Peyer's patch (tissue), 4 donors: ENCODE results near the gene HK3.

Source experiments
- POLR2A ChIP-seq, 2 donors: fragments of 450-650 bp; IDR thresholded peaks; one replicate each; pipeline ENCODE4 v1.5.1; 2017; ENCODE audit warnings: antibody characterized with exemption in 2 of 2, mild to moderate bottlenecking in 2 of 2, moderate library complexity in 2 of 2
- TF ChIP-seq, protein P1 (sequence below), 6 experiments: fragments of 450-650 bp in 4 of 6; fragments of 200-600 bp in 2 of 6; sonication (generic) in 1 of 6; IDR thresholded peaks; one replicate each; pipeline ENCODE4 v1.5.1; 2017 to 2019; ENCODE audit warnings: antibody characterized with exemption in 6 of 6, mild to moderate bottlenecking in 3 of 6, moderate library complexity in 1 of 6

DNA sequence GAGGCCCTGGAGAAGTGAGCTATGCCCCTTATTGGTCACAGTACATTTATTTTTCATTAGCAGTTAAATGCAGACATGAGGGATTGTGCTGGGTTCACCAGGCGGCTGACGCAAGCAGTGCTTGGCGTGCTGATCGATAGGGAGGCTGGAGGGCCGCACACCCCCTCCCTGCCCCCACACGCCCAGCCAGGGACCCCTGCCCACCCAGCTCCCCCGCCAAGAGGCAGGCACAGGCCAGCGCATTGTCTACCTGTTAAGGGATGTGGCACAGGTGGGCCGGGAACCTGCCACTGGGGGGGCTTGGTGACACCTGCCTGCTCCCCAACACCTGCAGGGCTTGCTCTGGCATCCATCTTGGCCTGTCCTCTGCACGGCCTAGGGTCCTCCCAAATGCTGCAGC is 39.2 kb downstream of the HK3 start:
- TF ChIP-seq, protein P1, sequence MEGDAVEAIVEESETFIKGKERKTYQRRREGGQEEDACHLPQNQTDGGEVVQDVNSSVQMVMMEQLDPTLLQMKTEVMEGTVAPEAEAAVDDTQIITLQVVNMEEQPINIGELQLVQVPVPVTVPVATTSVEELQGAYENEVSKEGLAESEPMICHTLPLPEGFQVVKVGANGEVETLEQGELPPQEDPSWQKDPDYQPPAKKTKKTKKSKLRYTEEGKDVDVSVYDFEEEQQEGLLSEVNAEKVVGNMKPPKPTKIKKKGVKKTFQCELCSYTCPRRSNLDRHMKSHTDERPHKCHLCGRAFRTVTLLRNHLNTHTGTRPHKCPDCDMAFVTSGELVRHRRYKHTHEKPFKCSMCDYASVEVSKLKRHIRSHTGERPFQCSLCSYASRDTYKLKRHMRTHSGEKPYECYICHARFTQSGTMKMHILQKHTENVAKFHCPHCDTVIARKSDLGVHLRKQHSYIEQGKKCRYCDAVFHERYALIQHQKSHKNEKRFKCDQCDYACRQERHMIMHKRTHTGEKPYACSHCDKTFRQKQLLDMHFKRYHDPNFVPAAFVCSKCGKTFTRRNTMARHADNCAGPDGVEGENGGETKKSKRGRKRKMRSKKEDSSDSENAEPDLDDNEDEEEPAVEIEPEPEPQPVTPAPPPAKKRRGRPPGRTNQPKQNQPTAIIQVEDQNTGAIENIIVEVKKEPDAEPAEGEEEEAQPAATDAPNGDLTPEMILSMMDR (IDR thresholded peaks at IDR 0.05), result no peak
- TF ChIP-seq POLR2A (IDR thresholded peaks at IDR 0.05), result no peak
